ENCODE data around the gene EDN3.

EDN3 gene

GRCh38 chr20:59359906-59360725 is 59.7 kb downstream of the EDN3 start:
- TF ChIP-seq GATA2 (IDR thresholded peaks at IDR 0.05; ENCODE audit: low read depth, low read length) (no peak), GATA3 (IDR thresholded peaks at IDR 0.05; ENCODE audit: low read depth, low read length) (no peak)

GRCh38 chr20:59360934-59361333 is 60.5 kb downstream of the EDN3 start:
- TF ChIP-seq GATA2 (IDR thresholded peaks at IDR 0.05; ENCODE audit: low read depth, low read length) (no peak), GATA3 (IDR thresholded peaks at IDR 0.05; ENCODE audit: low read depth, low read length) (no peak)

DNA sequence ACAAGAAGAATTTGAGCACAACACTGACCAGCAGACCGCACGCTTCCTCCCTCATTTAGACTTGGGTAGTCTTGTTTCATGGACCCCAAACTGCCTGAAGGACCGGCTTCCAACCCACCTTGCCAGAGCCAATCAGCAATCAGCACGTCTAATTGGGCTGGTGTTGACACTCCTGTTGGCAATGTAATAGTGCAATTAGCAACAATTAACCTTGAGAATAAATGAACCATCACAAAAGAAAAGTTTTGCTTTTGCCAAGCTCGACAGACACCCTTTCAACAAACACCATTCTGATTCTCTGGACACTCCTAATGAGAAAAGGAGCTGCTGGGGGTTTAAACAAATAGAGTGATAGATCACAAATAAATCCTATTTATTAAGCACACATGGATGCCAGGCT is 61.0 kb downstream of the EDN3 start:
- TF ChIP-seq GATA3 (IDR thresholded peaks at IDR 0.05; ENCODE audit: low read depth, low read length) (no peak), GATA2 (IDR thresholded peaks at IDR 0.05; ENCODE audit: low read depth, low read length) (no peak)

- no peak for TF ChIP-seq GATA3 (IDR thresholded peaks at IDR 0.05; ENCODE audit: low read depth, low read length)
- no peak for TF ChIP-seq GATA2 (IDR thresholded peaks at IDR 0.05; ENCODE audit: low read depth, low read length)
These were observed 62.7 kb downstream of the EDN3 start for GRCh38 chr20:59363101-59363500.

DNA sequence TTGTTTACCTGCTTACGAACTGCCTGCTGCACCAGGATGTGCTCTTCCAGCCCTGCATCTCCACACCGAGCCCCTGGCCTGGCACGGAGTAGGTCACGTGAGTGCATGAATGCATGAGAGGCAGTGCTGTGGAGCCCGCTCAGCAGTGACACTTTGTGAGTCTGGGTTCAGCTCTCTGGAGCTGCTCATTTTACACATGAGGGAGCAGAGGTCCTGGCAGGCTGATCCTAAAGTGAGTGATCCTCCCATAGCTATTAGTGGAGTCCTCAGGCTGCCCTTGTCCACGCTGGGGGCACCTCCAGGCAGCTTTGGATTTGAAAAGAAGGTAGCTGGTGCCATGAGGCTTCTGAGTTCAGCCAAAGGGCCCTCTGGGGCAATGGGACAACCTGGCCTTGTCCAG is 64.2 kb downstream of the EDN3 start:
- TF ChIP-seq GATA2 (IDR thresholded peaks at IDR 0.05; ENCODE audit: low read depth, low read length) (no peak), GATA3 (IDR thresholded peaks at IDR 0.05; ENCODE audit: low read depth, low read length) (no peak)

GRCh38 chr20:59365611-59366285 is 65.3 kb downstream of the EDN3 start:
- TF ChIP-seq GATA3 (IDR thresholded peaks at IDR 0.05; ENCODE audit: low read depth, low read length) (no peak), GATA2 (IDR thresholded peaks at IDR 0.05; ENCODE audit: low read depth, low read length) (no peak)

GRCh38 chr20:59371431-59371830 is 71.0 kb downstream of the EDN3 start:
- TF ChIP-seq GATA2 (IDR thresholded peaks at IDR 0.05; ENCODE audit: low read depth, low read length) (no peak), GATA3 (IDR thresholded peaks at IDR 0.05; ENCODE audit: low read depth, low read length) (no peak)

GRCh38 chr20:59374261-59374660 is 73.8 kb downstream of the EDN3 start:
- no peak for TF ChIP-seq GATA2 (IDR thresholded peaks at IDR 0.05; ENCODE audit: low read depth, low read length)
- TF ChIP-seq GATA3 (IDR thresholded peaks at IDR 0.05; ENCODE audit: low read depth, low read length): no peak

GRCh38 chr20:59375541-59375940 is 75.1 kb downstream of the EDN3 start:
- TF ChIP-seq GATA2 (IDR thresholded peaks at IDR 0.05; ENCODE audit: low read depth, low read length) (no peak), GATA3 (IDR thresholded peaks at IDR 0.05; ENCODE audit: low read depth, low read length) (no peak)

Data from SH-SY5Y (cell line).